WTC11 (cell line): Measurements from ENCODE around the gene BOC.

ENCODE experiments used
- ATF3 ChIP-seq: sonication (generic); formaldehyde crosslinking; conservative IDR thresholded peaks from 2 replicates; pipeline ENCODE4 v1.8.1; 2022; ENCODE audit warnings: mild to moderate bottlenecking, missing genetic modification reagents
- CTCF ChIP-seq: fragments of 200-600 bp; IDR thresholded peaks from 2 replicates; pipeline ENCODE4 v1.8.0; 2022; ENCODE audit warnings: antibody characterized with exemption
- ESRRA ChIP-seq: sonication (generic); formaldehyde crosslinking; IDR thresholded peaks from 2 replicates; pipeline ENCODE4 v1.8.1; 2022; ENCODE audit warnings: mild to moderate bottlenecking, missing genetic modification reagents, borderline replicate concordance
- FOXJ3 ChIP-seq: sonication (generic); formaldehyde crosslinking; IDR thresholded peaks from 2 replicates; pipeline ENCODE4 v1.9.0; 2021; ENCODE audit warnings: missing genetic modification reagents, mild to moderate bottlenecking, borderline replicate concordance
- MLX ChIP-seq: sonication (generic); formaldehyde crosslinking; IDR thresholded peaks from 2 replicates; pipeline ENCODE4 v1.8.1; 2023; ENCODE audit warnings: mild to moderate bottlenecking, missing genetic modification reagents, moderate library complexity
- NFYB ChIP-seq: sonication (generic); formaldehyde crosslinking; conservative IDR thresholded peaks from 2 replicates; pipeline ENCODE4 v1.8.0; 2022; ENCODE audit warnings: low read depth, missing genetic modification reagents
- NR1H2 ChIP-seq: sonication (generic); formaldehyde crosslinking; IDR thresholded peaks from 2 replicates; pipeline ENCODE4 v1.9.0; 2021; ENCODE audit warnings: mild to moderate bottlenecking, moderate library complexity, missing genetic modification reagents
- NR2C2 ChIP-seq: sonication (generic); formaldehyde crosslinking; IDR thresholded peaks from 2 replicates; pipeline ENCODE4 v1.8.0; 2022; ENCODE audit warnings: mild to moderate bottlenecking, missing genetic modification reagents
- NR3C1 ChIP-seq: sonication (generic); formaldehyde crosslinking; conservative IDR thresholded peaks from 2 replicates; pipeline ENCODE4 v1.8.1; 2023; ENCODE audit warnings: low read depth, mild to moderate bottlenecking, missing genetic modification reagents
- OVOL2 ChIP-seq: fragments of 250-450 bp; sonication (Bioruptor Pico); IDR thresholded peaks from 2 replicates; pipeline ENCODE4 v1.9.0; 2021; ENCODE audit warnings: mild to moderate bottlenecking, borderline replicate concordance
- USF1 ChIP-seq: sonication (generic); formaldehyde crosslinking; IDR thresholded peaks from 2 replicates; pipeline ENCODE4 v1.8.0; 2022; ENCODE audit warnings: mild to moderate bottlenecking, missing genetic modification reagents
- ZNF425 ChIP-seq: fragments of 250-450 bp; sonication (Bioruptor Pico); conservative IDR thresholded peaks from 2 replicates; pipeline ENCODE4 v1.9.0; 2021; ENCODE audit warnings: mild to moderate bottlenecking

DNA sequence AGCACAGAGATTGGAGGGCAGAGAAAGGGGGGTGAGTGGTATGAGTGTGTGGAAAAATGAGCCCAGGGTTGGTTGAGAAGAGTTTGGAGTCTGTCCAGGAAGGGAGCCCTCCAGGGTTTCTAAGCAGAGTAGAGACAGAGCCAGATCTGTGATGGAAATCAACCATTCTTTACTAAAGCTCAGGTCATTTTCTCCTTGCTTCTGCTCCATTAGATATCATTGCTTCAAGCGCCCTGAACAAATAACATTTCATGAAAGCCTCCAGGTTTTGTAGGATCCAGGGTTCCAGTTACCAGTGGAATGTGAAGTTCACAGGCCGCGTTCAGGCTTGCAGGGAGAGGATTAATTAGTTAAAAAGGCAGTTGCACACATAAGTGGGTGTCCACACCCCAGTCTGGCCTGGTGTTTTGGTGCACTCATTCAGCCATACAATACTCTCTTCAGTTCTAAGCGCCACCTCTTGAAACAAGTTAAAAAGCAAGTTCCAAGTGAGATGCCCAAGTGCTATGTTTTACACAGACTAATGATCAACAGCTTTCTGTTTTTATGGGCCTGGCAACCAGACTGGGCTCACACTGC, 16.4 kb upstream of the BOC start:
- TF ChIP-seq USF1 (CRISPR knock-in tag): no peak
- no peak for TF ChIP-seq CTCF
- no peak for TF ChIP-seq OVOL2
- no peak for TF ChIP-seq FOXJ3 (CRISPR knock-in tag)
- no peak for TF ChIP-seq NFYB
- no peak for TF ChIP-seq NR3C1
- no peak for TF ChIP-seq NR2C2
- no peak for TF ChIP-seq ESRRA (CRISPR knock-in tag)
- TF ChIP-seq MLX (CRISPR knock-in tag): no peak
- no peak for TF ChIP-seq ZNF425 (CRISPR knock-in tag)
- TF ChIP-seq ATF3 (CRISPR knock-in tag): no peak
- no peak for TF ChIP-seq NR1H2
